Midbrain (tissue), 1 donor: ENCODE results near the gene OR2A14.
"Not testable (repeated sequence)": the region's sequence is repeated elsewhere in the genome, so short reads cannot be mapped to it uniquely, and the experiment has no call there.

Source experiments
- DNase-seq: peaks from one replicate; lab custom pipeline; 2025; lab: John Stamatoyannopoulos, UW

The OR2A14 gene, protein sequence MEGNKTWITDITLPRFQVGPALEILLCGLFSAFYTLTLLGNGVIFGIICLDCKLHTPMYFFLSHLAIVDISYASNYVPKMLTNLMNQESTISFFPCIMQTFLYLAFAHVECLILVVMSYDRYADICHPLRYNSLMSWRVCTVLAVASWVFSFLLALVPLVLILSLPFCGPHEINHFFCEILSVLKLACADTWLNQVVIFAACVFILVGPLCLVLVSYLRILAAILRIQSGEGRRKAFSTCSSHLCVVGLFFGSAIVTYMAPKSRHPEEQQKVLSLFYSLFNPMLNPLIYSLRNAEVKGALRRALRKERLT

DNA sequence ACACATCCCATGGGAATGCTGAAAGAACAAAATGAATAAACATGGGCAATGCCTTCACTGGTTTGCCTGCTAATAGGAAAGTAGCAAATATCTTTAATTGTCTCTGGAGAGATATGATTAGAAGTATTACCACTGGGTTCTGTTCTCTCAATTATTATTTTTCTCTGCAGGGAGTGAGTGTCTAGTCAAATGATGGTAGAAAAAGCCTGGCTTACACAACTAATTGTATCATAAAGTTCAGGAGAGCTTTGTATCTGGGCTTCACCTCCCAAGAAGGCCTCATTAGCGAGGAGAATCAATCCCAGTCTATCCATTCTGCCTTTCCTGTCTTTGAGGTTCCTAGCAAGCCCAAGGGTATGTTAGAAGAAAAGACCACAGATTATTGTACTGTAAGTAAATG is at the start of gene OR2A14:
OR2A14 (plus strand) TSS at position 301 of the 400 bp plus-strand sequence. CDS start 5,937 bp downstream, outside the sequence.
- DNase-seq: no peak

DNA sequence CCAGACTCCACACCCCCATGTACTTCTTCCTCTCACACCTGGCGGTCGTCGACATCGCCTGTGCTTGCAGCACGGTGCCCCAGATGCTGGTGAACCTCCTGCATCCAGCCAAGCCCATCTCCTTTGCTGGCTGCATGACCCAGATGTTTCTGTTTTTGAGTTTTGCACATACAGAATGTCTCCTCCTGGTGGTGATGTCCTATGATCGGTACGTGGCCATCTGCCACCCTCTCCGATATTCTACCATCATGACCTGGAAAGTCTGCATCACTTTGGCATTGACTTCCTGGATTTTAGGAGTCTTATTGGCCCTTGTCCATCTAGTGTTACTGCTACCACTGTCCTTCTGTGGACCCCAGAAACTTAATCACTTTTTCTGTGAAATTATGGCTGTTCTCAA is 48.6 kb upstream of the OR2A14 start:
- no peak for DNase-seq

DNA sequence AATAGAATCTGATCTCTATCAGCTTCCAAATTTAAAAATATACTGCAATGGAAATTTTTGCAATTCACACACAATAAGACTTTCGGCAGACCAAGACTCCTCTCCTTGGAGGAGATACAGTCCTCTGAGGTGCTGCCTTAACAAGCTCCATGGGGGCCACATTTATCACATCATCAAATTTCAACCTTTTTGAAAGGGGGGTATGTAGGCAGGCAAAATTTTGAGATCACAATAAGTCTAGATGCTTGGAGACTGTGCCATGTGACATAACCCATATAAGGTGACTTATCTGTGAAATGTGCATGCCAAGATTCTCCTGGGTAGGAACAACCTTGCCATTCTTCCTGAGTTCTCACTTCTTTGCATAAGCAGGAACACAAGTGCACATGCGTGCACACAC is 37.0 kb upstream of the OR2A14 start, which contains the start of gene OR2A12:
OR2A12 (plus strand) TSS at position 301 of the 400 bp plus-strand sequence. CDS start 8,830 bp downstream, outside the sequence.
- DNase-seq: no peak

DNA sequence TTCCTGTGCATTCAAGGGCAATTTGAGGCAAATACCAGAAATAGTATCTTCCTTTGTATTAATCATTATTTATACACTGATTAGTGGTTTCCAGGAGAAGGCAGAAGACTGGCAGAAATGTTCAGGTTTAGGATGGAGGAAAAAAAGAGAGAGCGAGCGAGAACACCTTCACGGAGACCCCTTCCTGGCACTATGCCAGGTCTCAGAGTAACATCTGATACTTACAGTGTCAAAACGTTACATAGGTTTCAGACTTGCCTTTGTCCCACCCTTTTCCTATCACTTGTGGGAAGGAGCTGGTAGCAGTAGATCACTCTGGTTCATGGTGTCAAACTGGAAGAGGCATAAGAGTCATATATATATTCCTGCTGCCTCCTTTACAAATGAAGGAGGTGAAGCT is 36.2 kb upstream of the OR2A14 start:
- DNase-seq: no peak

DNA sequence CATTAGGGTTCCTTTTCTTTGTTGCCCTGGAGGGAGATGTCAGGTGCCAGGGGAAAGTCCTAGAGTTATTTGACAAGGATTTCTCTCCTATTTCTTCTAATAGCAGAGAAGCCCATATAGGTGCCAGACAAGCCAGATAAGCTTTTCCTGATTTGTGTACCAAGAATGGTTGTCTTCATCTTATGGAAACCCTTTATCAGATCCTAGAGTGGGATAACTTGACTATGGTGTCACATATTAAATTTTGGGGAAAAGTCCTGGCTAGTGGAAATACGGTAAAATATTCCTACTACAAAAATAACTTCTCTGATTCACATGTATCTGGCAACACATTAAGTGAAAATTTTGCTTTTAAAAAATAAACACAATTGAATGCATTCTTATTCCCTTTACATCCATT is 35.7 kb upstream of the OR2A14 start:
- DNase-seq: no peak

DNA sequence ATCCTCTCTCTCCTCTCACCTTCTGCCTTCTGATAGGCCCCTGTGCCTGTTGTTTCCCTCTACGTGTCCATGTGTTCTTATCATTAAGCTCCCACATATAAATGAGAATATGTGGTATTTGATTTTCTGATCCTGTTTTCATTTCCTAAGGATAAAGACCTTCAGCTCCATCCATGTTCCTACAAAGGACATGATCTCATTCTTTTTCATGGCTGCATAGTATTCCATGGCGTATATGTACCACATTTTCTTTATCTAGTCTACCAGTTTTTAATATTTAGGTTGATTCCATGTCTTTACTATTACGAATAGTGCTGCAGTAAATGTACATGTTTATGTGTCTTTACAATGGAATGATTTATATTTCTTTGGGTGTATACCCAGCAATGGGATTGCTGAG is 32.3 kb upstream of the OR2A14 start:
- no peak for DNase-seq

DNA sequence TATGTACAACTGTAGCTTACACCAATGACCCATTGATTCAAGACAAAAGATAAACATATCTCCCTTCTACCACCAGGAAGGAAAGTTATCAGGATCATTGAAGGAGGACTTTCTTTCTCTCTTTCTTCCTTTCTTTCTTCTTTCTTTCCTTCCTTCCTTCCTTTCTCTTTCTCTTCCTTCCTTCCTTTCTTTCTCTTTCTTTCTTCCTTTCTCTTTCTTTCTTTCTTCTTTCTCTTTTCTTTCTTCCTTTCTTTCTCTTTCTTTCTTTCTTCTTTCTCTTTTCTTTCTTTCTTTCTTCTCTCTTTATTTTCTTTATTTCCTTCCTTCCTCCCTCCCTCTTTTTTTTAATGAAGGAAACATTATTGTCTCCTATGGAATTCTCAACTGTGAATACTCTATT is 24.2 kb upstream of the OR2A14 start:
- no peak for DNase-seq

DNA sequence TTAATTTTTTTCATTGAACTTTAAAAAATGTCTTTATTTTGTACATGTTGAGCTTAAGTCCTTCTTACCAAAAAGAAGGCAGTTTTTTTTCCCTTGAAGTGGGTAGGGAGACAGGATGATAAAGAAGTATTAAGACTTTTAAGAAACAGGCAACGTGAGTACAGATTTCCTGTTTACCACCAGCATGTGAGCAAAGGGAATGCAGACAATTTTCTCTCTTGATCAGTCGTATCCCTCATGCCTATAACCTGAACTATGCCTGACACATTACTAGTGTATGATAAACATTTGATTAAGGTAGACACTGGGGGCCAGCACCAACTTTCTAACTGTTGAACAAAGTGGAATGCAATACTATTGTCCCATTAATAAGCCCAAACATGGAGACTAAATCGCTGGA is 22.4 kb upstream of the OR2A14 start:
- no peak for DNase-seq

DNA sequence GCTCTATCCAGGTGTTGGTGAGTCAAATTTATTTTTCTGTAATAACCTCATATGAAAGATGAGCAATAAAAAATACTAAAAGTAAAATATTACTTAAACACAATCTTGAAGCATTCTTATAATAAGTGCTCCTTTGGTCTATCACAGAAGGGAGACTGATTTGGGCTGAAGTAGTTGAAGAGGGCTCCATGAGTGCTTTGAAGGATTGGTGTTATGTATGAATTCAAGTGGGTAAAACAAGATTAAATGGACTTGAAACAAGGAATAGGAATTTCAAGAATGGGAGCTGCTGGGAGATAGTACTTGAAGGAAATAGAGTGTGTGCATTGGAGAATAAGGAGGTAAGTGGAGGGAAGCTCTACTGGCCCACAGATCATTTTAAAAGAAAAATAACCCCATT is 20.9 kb upstream of the OR2A14 start:
- no peak for DNase-seq

DNA sequence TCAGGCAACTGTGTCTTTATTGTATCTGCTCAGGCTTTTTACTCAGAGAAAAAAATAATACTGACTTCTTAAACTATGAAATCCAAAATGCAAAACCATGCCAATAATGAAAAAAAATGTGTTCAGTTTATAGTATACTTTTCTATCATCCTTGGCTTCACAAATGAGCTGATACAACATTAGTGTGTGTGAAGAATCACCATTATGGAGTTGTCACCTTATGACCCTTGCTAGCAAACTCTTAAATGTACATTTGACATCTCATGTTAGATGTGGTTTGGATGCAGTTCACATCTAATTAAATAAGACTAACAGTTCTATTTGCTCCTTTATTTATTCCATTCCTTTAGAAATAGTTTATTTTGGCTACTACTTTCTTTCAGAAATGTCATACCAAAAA is 17.8 kb upstream of the OR2A14 start:
- no peak for DNase-seq

DNA sequence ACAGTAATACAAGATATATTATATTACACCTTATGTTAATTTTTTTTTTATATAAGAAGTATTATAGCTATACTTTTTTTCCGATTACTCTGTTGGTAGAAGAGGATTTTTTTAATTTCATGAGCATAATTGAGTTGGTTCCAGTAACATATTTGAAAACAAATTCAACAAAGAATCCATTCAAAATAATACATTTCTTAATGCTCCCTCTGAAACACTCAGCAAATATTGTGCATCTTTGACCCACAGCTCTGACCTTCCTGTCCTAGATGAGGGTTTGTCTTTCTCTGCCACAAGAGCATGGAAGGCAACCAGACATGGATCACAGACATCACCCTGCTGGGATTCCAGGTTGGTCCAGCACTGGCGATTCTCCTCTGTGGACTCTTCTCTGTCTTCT is 13.7 kb upstream of the OR2A14 start, which contains the start of gene OR2A2:
OR2A2 (plus strand) TSS at position 301 of the 400 bp plus-strand sequence; CDS start at position 301, 0 bp downstream.
- DNase-seq: no peak

DNA sequence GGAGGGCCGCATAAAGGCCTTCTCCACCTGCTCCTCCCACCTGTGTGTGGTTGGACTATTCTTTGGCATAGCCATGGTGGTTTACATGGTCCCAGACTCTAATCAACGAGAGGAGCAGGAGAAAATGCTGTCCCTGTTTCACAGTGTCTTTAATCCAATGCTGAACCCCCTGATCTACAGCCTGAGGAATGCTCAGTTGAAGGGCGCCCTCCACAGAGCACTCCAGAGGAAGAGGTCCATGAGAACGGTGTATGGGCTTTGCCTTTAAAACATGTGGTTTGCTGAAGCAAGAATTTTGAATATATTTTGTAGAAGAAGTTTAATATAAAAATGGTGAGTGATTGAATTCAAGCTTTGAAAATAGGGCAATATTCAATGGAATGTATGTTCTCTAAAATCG is 12.7 kb upstream of the OR2A14 start:
- DNase-seq: no peak

DNA sequence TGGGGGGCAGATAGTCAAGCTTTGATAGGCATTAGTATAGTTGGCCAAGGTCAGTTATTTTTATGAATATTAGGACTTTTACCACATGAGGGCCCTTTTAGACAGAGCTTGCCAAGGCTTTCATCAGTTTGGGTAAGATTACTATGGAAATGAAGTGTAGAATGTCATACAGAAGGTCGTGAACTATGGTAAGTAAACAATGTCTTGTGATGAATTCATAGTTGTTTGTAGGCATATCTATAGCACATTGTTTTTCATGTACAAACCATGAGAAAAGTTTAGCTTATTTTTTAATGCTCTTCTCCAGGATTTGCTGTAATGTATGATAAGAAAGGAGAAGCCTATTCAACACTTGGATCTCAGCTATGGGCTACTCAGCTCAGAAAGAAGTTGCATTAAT is 9.3 kb upstream of the OR2A14 start:
- DNase-seq: no peak

DNA sequence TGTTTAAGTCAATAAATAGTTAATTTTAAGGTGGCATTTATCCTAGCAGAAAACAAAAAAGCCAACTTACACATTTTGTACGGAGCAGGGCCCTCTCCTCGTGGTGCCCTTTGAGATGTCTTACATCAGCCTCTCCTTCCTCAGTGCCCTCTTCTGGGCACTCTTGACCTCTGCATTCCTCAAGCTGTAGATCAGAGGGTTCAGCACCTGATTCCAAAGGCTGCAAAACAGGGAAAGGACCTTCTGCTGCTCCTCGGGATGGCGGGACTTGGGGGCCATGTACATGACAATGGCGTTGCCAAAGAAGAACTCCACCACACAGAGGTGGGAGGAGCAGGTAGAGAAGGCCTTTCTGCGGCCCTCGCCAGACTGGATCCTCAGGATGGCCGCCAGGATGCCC is 4.6 kb upstream of the OR2A14 start:
- DNase-seq: no peak

DNA sequence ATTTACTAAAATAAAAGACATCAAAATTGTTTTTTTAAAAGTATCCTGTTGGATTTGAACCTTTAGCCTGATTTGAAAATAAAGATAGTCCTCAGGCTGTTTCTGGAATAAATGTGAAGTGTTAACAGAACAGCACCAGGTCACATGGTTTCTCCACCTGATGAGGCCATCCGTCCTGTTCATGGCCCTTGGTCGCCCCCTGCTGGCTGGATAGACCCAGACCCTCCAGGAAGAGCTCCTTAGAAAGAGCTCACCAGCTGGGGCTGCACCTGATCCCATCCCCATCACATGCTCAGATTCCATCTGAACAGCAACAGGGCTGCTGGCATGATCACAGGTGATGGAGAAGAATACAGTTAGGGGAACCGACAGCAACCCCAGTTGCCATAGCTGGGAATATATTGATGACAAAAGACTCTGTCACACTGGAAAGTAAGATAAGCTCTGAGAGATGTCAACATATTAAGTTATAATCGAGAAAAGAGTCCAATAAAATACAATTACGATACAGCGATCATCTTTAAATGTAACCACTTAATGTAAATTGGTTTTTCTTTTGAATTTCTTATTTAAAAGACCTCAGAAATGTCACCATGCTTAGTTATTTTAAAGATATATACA is 4.8 kb downstream of the OR2A14 start:
- peak; percentile 0 for DNase-seq

DNA sequence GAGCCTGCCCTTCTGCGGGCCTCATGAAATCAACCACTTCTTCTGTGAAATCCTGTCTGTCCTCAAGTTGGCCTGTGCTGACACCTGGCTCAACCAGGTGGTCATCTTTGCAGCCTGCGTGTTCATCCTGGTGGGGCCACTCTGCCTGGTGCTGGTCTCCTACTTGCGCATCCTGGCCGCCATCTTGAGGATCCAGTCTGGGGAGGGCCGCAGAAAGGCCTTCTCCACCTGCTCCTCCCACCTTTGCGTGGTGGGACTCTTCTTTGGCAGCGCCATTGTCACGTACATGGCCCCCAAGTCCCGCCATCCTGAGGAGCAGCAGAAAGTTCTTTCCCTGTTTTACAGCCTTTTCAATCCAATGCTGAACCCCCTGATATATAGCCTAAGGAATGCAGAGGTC is 6.6 kb downstream of the OR2A14 start:
- not testable (repeated sequence) for DNase-seq

DNA sequence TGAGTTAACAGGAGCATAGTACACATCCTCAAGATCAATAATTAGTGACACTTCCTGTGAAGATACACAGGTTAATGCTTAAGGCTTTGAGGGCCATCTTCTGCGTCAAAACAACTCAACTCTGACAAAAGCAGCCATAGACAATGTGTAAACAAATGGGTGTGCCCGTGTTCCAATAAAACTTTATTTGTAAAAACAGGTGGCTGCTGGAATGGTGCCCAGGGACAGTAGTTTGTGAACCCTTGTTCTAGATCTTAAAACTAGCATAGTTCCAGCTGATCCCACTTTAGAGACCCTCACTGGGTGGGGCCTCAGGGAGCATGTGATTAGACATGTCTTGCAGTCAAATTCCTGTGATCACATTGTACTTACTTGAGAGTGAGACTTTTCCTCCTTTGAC is 7.8 kb downstream of the OR2A14 start:
- DNase-seq: no peak

DNA sequence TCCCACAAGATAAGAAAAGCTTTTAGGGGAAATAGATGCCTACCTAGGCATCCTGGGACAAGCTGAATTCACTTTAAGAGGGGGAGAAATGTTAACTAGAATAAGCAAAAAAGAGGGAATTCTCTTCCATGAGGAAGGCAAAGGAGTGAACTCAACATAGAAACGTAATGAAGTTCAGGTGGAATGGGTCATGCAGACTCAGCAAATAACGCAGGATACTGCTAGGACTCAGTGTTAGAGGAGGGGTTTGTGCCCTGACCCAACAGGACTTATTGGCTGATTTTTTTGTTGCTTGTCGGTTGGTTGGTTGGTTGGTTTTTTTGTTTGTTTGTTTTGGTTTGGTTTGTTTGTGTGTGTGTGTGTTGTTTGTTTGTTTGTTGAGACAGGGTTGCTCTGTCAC is 9.3 kb downstream of the OR2A14 start:
- DNase-seq: no peak

DNA sequence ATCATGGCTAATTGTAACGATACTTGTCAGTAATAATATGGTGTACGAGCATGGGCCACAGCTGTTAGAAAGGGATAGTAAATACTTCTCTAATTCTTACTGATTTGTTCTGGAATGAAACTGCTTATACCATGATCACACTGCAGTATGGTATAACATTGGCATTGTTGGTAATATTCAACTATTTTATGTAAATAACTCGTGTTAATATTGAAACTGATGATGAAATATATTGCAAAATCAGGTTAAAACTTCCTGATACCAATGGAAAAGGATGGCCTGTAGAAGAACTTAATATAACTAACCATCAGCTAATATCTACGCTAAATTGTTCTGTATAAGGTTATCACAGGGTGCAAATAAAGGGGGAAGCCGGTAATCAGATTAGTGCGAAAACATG is 10.3 kb downstream of the OR2A14 start:
- no peak for DNase-seq

DNA sequence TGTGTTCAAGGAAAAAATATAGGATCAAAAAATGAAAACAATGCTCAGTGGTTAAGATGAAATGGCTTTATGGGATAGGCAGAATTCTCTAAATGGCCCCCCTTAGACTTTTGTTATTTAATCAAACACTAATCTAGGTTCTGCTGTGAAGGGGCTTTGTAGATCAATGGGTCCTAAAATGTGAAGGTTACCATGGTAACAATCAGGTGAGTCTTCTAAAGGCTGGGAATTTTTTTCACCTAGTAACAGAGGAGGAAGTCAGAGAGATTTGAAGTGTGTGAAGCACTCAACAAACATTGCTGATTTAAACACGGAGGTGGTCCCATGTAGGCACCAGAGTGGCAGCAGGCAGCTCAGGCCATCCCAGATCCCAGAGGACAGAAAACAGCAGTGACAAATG is 11.1 kb downstream of the OR2A14 start:
- DNase-seq: no peak

DNA sequence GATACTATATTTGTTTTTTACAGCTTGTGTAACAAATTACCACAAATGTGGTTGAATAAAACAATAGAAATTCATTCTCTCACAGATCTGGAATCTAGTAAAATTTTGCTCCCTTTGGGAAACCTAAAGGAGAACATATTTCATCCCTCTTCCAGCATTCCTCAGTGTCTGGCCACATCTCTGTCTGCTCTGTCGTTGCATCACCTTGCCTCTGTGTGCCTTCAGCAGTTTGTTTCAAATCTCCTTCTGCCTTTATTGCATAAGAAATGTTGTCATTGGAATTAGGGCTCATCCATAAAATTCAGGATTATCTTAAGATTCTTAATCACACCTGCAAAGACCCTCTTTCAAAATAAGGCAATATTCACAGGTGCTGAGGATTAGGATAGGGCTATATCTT is 14.5 kb downstream of the OR2A14 start:
- DNase-seq: no peak

DNA sequence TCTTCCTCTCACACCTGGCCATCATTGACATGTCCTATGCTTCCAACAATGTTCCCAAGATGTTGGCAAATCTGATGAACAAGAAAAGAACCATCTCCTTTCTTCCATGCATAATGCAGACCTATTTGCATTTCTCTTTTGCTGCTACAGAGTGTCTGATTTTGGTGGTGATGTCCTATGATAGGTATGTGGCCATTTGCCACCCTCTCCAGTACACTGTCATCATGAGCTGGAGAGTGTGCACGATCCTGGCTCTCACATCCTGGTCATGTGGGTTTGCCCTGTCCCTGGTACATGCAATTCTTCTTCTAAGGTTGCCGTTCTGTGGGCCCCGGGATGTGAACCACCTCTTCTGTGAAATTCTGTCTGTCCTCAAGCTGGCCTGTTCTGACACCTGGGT is 19.2 kb downstream of the OR2A14 start:
- DNase-seq: no peak

DNA sequence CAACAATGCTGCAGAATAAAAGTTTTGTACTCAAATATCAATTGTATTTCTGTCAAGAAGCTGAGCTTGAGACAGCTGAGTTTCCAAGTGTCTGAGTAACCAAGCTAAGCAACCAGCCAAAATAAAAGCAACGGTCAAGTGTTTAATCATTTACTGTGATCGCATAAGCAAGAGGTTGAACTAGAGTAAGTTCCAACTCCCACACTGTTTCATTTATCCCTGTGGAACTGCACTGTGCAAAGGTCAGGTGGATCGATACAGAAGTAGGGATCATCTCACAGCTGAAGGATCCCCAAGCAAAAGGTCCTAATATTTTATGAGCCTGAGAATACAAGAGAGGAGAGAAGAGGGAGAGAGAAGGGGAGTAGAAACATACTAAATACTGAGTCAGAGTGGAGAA is 21.4 kb downstream of the OR2A14 start:
- DNase-seq: no peak
